ENCODE measurements around the gene LBHD2.

LBHD2 gene

DNA sequence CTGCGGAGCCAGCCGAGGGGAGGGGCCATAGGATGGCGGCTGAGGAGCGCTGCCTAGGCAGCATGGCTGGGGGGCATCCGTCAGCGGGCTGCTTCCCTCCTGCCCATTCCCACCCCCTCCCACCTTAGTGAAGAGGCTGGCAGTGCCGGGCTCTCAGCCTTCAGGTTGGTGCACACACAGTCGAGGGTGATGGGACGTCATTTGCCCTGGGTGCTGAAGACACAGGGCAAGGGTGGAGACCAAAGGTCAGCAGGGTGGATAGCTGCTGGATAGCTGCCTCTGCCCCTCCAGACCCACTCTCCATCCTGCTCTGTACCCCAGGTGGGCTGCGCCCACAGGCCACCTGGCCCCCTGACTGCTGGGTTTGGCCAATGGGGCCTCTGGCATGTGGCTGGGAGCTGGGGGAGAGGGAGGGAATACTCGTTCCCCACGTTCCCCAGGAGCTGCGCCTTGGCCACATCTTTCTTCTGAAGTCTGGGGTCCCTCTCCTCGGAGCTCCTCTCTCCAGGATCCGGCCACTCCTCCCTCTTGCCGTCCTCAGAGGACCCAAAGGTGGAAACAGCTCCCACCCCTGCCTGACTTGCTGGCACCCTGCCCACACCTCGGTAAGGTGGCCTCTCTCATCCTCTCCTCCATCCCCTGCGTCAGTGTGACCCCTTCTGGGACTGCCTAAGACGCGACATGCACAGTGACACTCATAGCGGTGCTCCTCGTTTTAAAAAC is 15.5 kb upstream of the LBHD2 start:
- no peak for DNase-seq (ENCODE audit: low read depth in 3 of 3, low spot score in 1 of 3)

DNA sequence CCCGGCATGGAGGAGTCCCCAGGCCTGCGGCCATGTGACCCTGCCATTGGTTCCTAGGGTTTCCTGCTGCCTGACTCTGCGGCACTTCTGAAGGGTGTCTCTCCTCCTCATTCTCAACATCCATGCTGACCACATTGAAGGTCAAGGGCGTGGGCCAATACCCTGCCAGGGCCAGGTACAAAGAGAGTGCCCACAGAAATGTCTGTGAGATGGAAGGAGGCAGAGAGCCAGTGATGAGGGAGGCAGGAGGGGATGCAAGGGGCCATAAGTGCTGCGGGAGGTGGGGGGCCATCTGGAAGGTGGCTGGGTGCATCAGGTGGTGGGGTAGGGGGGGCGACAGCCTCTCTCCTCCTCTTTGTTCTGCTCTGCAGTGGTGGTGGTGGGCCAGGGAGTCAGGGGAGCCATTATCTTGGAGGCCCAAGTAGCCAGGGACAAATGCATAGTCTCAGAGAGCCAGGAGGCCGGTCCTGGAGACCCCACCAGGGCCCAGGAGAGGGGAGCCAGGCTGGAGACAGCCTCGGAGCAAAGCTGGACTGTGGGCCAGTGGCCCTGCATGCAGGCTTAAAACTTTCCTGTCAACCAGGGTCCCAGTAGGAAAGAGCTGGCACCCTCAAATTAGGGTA is 13.6 kb upstream of the LBHD2 start:
- no peak for DNase-seq (ENCODE audit: low read depth in 3 of 3, low spot score in 1 of 3)

DNA sequence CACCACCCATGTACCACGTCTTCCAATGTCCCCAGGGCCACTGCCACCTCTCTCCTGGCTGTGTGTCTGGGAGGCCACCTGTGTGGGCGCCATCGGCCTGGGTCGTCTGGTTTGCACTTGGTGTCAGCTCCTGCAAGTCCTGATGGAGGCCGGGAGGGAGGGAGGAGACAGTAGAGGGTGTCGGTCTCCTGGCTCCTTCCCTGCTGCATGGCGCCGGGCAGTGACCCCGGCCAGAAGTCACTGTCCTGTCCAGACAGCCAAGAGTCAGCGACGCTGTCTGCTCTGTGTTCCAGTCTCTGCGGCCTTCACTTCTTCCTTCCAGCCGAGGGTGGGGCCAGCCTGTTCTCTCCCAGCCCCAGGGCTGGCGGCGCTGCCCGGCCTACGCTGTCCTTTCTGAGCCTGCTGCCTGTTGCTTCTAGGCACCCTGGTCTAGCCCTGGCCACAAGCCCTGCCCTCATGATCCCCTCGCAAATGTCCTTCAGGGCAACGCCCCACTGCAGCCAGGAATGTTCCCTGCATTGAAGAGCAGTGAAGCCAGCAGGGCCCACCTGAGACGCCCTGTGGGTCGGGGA is 13.0 kb upstream of the LBHD2 start:
- DNase-seq (ENCODE audit: low read depth in 3 of 3, low spot score in 1 of 3): no peak

DNA sequence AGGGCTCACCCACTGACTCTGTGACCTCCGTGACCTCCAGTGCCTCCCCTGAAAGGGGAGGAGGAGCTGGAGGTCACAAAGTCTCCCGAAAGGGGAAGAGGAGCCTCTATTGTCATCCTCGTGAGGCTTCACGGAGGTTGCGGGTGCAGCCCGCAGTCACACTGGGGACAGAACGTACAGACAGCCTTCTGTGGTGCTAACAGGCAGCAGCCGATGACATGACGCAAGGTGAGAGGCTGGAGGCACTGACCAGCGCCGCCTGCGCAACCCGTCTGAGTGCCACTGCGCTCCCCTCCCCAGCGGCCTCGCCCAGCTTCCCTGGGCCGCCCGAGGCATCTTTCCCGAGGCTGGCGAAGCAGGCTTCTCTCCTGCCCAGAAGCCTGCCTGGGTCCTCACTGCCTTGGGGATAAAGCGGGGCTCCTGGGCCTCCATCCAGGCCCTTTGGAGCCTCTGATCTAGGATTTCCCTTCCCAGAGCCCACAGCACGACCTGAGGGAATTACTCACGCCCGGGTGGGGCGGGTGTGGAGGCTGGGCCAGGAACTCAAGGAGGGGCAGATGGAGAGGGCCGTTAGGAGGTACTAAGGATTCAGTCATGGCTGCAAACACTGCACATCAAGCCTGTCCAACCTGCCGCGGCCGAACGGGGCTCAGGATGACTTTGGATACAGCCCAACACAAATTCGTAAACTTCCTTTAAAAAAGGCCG is 12.3 kb upstream of the LBHD2 start:
- no peak for DNase-seq (ENCODE audit: low read depth in 3 of 3, low spot score in 1 of 3)

DNA sequence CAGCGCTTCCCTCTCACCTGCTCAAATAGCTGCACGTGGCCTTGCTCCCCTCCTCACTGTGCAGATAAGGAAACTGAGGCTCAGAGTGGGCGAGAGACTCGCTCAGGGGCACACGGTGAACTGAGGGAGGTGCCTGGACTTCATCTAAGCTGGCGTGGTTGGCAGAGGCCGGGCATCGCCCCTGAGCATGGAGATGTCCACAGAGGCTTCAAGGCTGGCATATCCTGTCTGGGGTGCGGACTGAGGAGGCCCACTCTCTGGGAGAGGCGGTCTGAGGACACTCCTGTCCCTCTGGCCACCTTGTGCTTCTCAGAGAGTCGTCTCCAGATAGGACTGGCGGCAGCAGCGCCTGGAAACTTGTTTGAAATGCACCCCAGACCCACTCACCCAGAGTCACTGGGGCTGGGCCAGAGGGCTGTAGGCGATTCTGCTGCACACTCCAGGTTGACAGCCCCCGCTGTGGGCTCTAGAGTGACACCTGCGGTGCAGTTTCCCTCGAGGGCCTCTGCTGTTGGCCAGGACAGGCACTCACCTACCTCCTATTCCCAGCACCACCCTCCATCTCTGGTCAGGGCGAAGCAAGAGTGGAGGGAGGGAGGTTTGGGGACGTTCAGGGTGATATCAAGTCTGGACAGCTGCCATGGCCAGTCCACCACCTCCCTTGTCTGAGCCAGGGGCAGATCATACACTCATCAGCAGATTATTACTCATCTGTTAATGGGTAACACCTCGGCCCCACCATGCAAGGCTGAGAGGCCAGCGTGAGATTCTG is 11.2 kb upstream of the LBHD2 start:
- no peak for DNase-seq (ENCODE audit: low read depth in 3 of 3, low spot score in 1 of 3)

DNA sequence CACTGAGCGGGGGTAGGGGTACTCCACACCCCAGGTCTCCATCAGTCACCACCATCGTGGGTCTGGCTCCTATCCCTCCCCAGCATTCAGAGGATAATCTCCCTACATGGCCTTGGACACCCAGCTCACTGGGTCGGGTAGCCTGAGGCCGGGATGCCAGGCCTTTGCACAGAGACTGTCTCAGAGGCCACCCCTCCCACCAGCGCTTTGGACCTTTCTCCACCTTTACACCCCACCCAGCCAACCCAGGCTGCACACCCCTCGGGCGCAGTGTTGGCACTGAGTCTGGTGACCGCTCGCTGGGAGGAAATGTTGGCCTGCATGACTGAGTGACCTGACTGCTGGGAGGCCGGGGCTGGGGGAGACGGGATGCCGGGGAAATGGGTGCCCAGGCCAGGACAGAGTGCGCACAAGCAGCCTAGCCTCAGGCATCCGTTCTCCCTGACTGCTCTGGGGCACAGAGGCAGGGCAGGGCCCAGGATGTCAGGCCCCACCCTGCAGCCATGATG is 10.6 kb upstream of the LBHD2 start:
- no peak for DNase-seq (ENCODE audit: low read depth in 3 of 3, low spot score in 1 of 3)

DNA sequence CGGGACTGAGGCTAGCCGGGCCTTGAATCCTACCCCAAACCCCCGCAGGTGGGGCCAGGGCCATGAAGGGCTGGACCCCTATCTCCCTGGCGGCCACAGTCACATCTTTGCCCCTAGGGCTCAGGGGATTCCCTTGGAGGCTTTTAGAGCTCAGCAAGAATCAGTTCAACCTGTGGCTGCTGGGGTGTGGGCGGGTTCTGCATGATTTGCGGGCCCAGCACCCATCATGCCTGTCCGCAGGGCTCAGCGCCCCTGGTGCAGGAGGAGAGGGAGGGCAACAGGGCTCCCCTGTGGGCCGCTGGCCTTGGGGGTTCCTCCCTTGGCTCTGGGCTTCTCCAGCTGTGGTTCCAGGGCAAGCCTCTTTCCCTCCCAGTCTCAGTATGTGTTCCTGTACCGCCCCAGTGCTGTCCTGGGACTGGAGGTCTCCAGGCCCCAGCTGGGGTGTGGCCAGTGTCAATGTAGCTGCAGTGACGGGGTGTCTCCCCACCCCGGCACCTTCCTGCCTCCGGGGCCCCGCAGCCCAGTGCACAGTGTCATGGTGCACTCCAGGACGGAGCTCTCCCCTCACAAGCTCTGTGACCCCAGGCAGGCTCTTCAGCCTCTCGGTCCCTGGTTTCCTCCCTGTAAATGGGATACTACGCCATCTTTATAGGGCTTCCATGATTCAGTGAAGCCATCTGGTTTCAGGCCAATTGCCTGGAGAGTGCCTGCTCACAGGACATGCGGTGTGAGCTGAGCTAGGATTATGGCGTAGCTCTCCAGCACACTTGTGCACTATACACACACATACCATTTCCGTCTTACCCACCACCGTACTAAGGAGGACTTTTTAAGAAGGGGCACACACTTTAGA is 9.9 kb upstream of the LBHD2 start:
- no peak for DNase-seq (ENCODE audit: low read depth in 3 of 3, low spot score in 1 of 3)

DNA sequence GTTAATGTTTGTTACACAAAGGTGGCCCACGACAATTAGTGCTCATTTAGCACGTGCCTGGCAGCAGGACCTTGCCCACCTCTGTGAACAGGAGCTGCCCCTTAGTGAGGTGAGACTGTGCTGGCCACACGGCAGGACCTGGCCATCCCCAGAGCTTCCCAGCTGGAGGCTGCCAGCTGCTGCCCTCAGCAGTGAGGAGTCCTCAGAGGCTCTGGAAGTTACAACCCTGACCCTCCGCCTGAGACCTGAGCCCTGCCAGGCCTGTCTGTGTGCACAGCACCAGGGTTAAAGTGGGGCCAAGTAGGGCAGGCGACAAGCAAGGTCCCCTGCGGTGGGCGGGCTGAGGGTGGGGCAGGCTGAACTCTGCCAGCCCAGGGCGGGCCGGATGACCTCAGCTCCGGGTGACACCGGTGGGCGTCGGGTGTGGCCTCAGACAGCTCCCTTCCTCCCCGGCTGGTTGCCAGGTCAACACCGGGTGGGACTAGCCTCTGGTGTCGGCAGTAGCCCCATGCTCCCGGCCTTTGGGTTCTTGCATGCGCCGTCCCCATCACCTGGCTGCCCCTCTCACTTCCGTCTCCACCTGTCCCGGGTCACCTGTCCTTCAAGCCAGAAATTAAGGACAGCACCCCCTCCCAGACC is 9.2 kb upstream of the LBHD2 start:
- no peak for DNase-seq (ENCODE audit: low read depth in 3 of 3, low spot score in 1 of 3)

DNA sequence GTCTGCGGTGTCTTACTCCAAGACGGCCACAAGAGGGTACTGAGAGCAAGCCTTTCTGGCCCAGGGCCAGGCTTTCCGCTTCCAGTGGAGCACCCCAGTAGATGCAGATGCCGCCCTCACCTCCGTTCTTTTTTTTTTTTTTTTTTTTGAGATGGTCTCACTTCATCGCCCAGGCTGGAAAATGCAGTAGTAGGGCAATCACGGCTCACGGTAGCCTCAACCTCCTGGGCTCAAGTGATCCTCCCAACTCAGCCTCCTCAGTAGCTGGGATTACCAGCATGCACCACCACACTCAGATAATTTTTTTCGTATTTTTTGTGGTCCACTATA is 5.6 kb upstream of the LBHD2 start:
- peak; percentile 50 to 55 (median 51) for DNase-seq (ENCODE audit: low read depth in 3 of 3, low spot score in 1 of 3)

DNA sequence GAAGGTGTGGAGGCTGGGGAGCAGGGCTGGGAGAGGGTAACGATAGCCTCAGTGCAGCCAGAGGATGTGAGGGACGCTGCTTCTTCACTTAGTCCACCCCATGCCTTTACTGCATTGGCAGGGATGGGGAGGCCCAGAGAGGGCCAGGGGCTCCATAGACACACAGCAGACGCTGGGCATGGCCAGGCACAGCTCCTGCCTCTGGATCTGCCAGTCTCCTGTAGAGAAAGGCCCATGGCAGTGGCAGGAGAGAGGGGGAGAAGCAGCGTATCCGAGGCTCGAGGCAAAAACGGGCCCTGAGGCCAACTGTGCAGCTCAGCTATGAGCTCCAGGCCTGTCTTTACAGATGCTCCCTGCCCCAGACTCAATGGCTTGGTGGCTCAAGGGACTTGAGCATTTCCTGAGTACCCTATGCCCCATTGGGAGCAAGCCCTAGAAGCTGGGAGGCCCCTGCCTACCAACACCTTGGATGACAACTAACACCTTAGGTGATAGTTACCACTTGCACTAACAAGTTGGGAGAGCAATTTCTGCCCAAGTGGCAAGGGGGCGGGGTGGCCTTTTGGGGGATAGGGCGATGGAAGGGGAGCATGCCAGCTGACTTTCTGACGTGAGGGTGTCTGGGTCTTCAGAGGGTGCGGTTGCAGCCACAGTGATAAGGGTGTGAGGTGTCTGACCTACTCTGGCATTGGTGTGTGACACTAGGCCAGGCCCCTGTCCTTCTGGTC is 5.0 kb upstream of the LBHD2 start:
- DNase-seq (ENCODE audit: low read depth in 3 of 3, low spot score in 1 of 3): no peak

DNA sequence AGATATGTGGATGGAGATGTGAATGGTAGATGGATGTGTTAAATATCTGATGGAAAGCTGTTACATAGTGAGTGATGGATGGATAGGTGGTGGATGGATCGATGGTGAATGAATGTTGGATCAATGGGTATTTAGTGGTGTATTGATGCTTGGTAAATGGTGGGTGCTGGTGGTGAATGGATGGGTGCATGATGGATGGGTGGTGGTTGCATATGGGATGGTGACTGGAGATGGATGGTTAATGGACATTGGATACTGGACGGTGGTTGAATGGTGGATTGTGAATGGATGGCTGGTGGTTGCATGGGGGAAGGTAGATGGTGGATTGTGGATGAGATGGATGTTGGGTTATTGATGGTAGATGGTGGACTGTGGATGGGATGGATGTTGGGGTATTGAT is 2.1 kb upstream of the LBHD2 start:
- DNase-seq (ENCODE audit: low read depth in 3 of 3, low spot score in 1 of 3): no peak

DNA sequence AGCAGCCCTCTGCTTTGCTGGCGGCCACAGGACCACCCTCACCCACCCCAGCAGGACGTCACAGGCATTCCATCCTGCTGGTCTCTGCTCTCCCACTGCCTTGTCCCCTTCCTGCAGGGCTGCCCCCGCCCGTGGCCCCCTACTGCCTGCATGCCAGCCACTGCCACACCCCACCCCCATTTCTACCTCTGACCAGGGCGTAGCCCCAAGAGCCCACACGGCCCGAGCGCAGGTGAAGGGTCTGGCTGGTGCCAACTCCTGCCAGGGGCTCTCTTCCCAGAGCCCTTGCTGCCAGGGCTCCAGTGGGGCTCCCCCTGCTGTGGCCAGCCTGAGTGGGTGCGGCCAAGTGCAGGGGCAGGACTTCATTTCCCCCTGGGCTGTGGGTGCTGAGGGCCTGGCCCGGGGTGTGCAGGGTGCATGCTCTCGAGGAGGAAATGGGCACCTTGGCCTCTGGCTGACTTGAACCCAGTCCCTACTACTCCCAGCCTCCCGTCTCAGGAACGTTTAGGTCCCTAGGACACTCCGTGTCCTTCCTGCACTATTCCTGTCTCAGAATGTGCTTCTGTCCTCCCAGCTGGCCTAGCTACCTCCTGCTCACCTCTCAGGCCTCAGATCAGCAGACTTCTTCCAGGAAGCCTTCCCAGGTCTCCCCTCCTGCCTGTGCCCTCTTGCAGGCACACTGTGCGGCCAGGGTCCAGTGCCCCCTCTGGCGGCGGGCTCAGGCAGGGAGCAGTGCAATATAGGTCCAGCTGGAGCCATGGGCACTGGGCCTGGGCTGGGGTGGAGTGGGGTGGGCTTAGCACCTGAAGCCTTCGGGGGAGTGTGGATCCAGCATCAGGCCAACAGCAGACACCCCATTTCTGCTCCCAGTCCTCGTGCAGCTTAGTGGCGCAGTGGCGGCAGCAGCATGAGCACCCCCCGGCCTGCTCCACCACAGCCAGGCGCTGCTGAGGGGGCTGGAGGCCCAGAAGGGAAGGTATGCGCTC is 1.4 kb downstream of the LBHD2 start:
- DNase-seq (ENCODE audit: low read depth in 3 of 3, low spot score in 1 of 3): no peak

DNA sequence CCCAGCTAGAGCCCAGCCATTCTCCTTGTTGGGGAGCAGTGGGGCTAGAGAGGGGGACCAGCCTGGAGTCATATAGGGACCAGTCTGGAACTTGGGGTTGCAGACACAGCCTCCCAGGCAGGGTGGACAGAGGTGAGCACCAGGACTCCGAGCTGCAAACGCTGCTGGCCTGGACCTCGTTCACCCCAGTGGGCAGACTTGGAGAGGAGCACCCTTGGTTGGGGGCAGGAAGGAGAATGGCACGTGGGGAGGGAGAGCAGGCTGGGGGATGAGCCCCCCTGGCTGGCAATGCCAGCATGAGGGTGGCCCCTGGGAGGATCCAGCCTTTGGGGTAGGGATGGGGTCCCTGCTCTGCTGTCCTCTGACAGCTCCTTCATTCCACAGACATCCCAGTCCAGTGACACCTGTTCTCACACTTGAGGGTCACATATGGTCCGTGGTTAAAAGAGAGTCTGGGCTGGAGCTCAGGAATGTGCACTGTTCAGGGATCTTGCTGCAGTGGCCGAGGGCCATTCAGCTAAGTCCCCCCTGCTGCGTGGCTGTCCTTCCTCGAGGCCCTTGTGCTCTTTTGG is 2.8 kb downstream of the LBHD2 start:
- no peak for DNase-seq (ENCODE audit: low read depth in 3 of 3, low spot score in 1 of 3)

DNA sequence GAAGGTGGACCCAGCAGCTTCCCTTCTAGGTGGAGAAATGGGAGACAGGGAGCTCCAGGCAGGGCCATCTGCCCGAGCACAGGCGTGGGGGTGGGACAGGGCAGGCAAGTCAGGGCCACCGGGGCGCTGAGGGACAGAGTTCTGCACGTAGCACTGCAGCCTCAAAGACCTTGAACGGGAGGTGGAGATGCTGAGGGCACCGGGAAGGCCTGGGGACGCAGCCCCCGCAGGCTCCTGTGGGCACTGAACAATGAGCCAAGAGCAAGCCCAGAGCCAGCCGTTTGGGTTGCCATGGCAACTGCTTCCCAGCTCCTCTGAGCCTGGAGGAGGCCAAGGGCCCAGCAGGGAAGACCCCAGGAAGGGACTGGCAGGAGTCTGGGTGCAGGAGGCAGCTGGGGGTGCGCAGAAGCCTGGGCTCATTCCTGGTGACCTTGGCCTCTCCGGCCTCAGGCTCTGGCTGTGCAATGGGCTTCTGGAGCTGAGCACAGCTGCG is 3.4 kb downstream of the LBHD2 start:
- no peak for DNase-seq (ENCODE audit: low read depth in 3 of 3, low spot score in 1 of 3)

DNA sequence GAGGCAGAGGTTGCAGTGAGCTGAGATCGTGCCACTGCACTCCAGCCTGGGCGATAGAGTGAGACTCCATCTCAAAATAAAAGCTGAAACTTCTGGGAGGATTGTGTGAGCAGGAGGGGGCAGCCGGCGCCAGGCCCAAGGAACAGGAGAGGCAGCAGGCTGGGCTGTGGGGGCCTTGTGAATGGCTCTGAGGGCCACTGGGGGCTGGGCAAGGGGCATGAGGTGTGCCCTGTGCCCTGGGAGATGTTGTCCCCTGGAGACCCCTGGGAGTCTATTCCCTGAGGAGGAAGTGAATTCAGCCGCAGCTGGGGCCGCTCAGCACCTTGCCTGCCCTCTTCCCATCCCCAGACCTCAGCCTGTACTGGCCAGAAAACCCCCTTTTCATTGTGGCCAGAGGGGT is 4.9 kb downstream of the LBHD2 start:
- no peak for DNase-seq (ENCODE audit: low read depth in 3 of 3, low spot score in 1 of 3)

DNA sequence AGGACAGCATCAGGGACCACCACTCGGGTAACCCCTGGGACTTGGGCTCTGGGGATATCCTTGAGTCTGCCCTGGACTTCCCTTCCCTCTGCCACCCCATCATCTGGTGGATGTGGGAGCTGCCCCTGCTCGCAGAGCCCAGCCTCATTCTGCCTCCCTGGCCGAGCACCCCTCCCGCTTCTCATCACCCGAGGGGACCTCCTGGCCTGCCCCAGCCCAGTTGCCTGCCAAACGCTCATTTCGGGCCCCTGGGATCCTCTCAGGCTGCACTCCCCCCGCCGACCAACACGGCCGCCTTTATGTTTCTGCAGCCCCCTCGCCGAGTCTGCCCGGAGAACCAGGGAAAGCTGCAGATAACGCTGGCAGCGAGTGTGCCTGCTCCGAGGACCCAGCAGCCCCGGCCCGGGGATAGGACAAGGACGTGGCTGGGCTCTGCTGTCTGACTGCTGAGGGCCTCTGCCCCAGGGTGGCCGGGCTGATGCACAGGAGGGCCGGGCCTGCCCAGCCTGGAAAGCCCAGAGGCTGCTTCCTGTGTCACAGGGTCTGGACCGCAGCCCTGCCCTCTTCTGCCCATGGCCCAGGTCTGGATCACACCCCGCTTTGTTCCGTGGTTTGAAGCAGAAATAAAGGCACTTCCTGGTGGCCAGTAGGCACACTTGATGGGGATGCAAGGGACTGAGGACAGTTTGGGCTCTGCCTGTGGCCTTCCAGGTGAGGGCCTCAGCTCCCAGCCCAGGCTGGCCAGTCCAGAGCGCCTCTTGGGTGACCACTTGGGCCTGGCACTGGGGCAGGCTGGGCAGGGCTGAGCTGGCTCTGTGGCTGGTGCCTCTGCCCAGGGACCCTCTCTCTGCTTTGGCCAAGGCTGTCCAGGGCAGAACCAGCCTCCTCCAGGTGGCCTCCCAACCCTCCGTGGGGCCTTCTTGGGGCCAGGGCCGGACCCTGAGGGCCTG is 5.7 kb downstream of the LBHD2 start:
- DNase-seq (ENCODE audit: low read depth in 3 of 3, low spot score in 1 of 3): no peak
